ENCODE measurements around the gene SCFD2. TPM values are rescaled to one million over a fixed set of nuclear protein-coding genes. Genes with fewer than 3 reads are reported as not detected.
"Not testable (repeated sequence)": the region's sequence is repeated elsewhere in the genome, so short reads cannot be mapped to it uniquely, and the experiment has no call there.

The SCFD2 gene
- total RNA-seq, 1 experiment from 2014 or later = 27.6 TPM

GRCh38 chr4:53147197-53147596, 218.7 kb downstream of the SCFD2 start:
- no peak for DNase-seq (ENCODE audit: low read depth)

DNA sequence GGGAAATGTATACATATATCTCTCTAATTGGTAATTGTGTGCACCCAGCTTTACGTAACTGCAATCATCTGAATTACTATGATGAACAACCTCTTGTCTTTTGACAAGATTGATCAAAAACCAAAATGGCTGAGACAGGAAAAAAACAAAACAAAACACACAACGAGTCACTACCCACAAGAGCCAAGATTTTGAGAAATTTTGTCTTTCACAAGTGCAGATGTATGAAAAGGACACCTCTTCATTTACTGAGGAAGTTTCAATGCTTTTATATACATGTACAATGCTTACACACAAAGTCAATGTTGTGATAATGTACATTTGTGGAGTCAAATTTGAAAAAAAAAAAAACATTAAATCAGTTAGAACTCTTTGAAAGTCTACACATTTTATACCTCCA, 224.6 kb downstream of the SCFD2 start:
- DNase-seq (ENCODE audit: low read depth) = no peak

- not testable (repeated sequence) for DNase-seq (ENCODE audit: low read depth)
Measured at GRCh38 chr4:53139256-53139655, 226.6 kb downstream of the SCFD2 start.

DNA sequence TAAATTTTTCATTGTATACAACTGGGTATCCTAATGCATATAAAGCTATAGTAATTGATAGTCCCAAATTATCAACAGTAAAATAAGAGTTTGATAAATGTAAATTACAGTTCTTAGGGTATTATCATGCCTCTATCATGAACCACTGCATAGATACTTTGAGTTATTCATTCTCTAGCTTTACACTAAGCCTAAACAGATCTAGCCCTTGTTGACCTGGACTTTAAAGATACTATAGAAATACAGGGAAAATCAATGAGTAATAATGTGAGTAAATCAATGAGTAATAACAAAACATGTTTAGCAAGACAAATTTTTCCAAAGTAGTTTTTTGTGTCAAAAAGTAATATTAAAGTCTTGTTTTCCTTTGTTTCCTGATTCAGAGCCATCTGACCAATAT, 228.4 kb downstream of the SCFD2 start:
- no peak for DNase-seq (ENCODE audit: low read depth)

DNA sequence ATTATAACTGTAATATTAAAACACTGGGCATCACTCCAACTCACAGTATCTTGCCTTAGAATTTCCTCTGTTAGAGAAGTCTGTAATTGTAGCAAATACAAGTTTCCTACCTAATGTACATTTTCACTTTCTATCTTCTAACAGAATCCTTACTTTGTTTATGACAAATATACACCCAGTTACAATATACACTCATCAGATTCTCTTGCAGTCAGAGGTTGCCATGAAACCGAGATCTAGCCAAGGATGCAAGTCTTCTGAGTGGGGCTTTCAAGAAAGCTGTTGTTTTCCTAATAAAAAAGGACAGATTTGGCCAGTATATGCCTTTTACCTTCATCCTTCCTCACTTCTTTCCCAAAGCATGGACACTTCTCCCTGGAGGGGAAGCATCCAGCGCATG, 228.9 kb downstream of the SCFD2 start:
- DNase-seq (ENCODE audit: low read depth) = no peak

DNA sequence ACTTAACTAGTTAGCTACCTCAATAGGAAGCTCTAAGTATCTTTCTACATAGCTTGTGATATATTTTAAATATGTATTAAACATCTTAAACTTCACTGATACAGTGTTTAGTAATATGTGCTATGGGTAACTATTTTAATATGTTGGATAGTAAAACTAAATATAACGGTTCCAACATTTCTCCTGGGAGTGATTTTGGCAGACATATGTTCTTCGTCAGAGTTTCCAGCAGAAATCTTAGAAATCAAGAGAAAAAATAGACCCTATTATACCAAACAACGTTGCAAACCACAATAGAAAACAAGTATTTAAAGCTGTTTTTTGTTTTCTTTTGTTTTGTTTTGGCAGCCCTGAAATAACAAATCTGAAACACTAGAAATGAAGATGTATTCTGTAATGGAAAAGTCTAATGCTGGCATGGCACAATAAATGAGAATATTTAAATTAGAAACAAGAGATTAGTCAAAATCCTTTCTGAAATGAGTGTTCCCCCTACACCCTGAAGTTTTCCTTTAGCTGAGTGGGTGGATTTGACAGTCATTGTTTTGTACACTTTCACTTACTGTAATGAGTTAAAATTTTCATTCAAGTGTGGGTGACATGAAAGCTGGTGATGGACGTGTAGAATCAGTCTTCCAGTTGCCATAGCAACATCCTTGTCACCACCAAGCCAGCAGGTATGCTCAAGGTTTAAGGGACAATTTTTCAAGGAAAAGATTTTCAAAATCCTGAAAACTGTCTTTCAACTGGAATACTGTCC, 233.5 kb downstream of the SCFD2 start:
- no peak for DNase-seq (ENCODE audit: low read depth)

DNA sequence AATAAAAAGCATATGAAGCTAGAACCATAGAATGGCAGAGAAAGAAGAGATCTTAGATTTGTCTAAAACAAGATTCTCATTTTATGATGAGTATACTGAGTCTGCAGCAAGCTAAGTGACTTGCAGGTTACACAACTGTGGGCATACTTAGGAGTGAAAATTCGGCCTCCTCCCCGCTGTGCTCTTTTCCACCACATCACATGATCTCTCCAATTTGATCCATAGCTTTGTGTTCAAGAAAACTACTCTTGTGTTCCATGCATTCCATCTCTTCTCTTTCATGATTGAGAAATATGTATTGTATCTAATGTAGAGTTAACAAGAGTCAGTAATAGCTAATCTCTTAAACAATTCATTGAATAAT, 234.3 kb downstream of the SCFD2 start:
- DNase-seq (ENCODE audit: low read depth) = no peak

DNA sequence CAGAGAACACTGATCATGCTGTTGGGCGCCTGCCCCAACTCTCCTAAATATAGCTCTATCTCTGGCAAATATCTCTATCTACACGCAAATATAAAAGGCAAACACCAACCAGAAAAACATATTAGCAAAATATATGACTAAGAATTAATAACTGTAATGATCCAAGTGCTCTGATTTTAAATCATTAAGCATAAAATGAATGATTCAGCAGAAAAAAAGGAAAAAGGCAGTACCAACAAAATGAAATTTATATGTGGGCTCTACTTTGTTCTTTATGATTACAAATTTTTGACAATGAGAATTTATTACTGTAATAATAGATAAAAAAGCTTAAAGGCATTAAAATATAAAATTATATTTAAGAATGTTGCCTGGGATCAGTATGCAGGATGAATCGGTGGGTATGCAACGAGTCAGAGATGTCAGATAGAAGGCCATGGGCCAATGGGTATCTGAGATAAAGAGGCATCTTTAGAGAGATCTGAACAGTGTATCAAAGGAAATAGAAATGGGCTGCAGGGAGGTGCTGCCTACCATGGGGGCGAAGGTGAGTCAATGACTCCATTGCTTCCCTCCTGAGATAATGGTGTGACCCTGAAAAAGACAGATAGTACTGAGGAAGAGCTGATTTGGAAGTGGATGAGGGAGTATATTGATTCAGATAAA, 234.8 kb downstream of the SCFD2 start:
- no peak for DNase-seq (ENCODE audit: low read depth)

GRCh38 chr4:53128706-53129357, 237.0 kb downstream of the SCFD2 start:
- no peak for DNase-seq (ENCODE audit: low read depth)

DNA sequence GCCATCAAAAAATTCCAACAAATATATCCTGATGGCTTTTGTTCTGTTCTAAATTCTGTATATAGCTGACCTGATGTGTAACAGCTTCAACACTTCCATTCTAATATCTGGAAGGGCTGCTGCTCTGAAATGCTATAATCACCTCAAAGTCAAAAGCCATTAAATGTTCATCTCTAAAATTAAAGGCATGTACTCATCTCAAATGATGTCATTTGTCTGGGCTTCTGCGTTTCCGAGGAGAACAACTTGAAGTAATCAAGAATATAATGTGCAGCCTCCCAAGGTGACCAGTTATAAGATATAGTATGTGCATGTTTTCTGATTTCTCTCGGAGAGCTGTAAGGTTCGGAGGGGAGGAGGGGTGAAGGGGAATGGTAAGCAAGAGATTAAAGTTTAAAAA, 237.6 kb downstream of the SCFD2 start:
- DNase-seq (ENCODE audit: low read depth) = no peak

- no peak for DNase-seq (ENCODE audit: low read depth)
Measured at GRCh38 chr4:53127365-53127764, 238.5 kb downstream of the SCFD2 start.

DNA sequence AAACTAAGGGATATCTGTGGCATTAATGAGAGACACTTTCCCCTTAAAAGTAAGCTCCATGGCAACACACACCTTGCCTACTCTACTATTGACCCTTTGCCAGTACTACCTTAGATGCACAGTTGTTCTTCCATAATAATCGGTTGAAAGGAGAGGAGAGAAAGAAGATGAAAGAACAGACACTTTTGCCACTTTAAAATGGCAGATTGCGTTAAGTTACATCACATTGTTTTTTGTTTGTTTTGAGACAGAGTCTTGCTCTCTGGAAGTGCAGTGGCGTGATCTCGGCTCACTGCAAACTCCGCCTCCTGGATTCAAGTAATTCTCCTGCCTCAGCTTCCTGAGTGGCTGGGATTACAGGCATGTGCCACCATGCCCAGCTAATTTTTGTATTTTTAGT, 239.8 kb downstream of the SCFD2 start:
- DNase-seq (ENCODE audit: low read depth) = no peak

GRCh38 chr4:53123819-53124218, 242.0 kb downstream of the SCFD2 start:
- no peak for DNase-seq (ENCODE audit: low read depth)

GRCh38 chr4:53123171-53123570, 242.7 kb downstream of the SCFD2 start:
- no peak for DNase-seq (ENCODE audit: low read depth)

DNA sequence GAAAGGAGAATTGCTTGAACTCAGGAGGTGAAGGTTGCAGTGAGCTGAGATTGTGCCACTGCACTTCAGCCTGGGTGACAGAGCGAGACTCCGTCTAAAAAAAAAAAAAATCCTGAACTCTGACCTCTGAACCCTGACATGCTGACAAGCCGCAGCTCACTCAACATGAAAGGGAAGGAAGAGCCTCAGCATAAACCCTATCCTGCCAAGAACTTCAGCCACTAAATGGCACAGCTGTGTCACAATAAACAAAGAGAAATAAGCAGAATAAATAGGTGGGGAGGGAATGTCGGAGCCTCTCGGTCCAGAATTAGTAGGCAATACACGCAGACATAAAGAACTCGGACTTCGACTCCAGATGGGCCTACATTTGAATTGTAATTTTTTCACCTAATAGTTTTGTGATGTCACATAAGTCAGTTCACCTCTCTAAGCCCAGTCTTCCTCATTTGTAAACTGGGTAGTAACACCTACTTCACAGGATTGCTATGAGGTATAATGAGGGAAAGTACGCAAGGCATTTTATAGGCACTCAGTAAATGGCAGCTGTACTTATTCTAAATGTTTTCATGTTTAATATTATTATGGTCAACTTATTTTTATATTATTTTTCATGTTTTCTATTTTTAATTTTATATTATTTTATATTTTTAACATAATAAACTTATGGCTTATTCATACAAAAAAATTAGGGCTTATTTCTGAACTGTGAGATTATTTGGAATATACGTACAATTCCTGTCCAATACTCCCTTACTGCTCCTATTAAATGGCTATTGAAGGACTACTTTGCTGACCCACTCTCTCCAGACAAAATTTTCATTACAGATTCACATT, 243.4 kb downstream of the SCFD2 start:
- no peak for DNase-seq (ENCODE audit: low read depth)

DNA sequence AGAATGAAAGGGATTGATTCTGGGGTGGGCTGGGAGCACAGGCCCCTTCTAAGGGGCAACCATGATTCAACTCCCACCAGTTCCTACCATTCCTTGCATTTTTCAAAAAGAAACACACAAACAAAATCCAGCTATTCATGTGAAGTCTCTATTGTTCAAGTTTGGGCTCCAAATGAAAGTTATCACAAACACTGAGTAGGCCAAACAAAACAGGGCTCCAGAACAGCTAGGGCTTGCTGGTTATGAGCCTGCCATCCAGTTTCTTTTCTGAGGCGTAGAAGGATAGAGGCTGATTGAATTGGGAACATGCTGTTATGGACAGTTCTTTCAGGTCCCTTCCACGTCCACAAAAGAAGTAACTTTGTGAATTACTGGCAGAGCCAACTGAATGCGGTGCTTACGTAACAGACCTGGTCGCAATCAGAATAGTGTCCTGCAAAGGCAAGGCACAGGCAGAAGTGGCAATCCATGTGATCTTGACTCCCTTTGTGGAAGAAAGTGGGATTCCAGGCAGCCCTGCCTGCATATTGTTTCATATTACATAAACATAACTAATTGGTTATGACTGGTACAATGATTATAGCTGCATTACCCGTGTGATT, 244.5 kb downstream of the SCFD2 start:
- DNase-seq (ENCODE audit: low read depth) = no peak

GRCh38 chr4:53120778-53121177, 245.1 kb downstream of the SCFD2 start:
- DNase-seq (ENCODE audit: low read depth) = no peak

GRCh38 chr4:53119680-53120079, 246.2 kb downstream of the SCFD2 start:
- peak; percentile 72 for DNase-seq (ENCODE audit: low read depth)

DNA sequence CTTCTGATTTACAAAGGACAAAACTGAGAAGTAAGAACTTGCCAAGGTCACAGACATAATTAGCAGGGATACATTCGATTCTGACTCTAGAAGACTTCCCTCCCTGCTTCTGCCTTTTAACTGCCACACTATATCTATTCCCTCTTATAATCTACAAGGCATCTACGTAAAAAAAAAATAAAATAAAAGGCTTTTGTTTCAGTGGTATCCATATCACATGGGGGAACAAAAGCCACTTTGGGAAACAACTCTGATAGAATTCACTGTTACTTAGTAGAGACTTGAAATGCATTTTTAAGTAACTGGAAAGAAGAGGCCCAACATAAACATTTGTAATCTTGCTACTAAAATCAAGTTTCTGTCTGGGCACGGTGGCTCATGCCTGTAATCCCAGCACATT, 247.2 kb downstream of the SCFD2 start:
- DNase-seq (ENCODE audit: low read depth) = no peak

- peak; percentile 43 for DNase-seq (ENCODE audit: low read depth)
Measured at GRCh38 chr4:53116954-53117353, 248.9 kb downstream of the SCFD2 start.

- DNase-seq (ENCODE audit: low read depth) = no peak
Measured at GRCh38 chr4:53113431-53114225, 252.2 kb downstream of the SCFD2 start.
